GM23248 (cell line): Measurements from ENCODE around the gene PARD3B. TPM values are rescaled to one million over a fixed set of nuclear protein-coding genes. Genes with fewer than 3 reads are reported as not detected.

Experiments
- DNase-seq: peaks from one replicate; pipeline ENCODE4 v3.0.0-alpha.2; 2015
- H2AFZ ChIP-seq: fragments of 200-600 bp; sonication (generic); 2 replicates; pipeline ENCODE4 v1.6.1; 2016; ENCODE audit warnings: antibody characterized with exemption
- H3F3A ChIP-seq: fragments of 200-600 bp; sonication (generic); 2 replicates; pipeline ENCODE4 v1.6.1; 2016; ENCODE audit warnings: mild to moderate bottlenecking, antibody characterized with exemption, mixed run types; ENCODE audit not compliant: insufficient read depth
- H3K27ac ChIP-seq: fragments of 200-600 bp; sonication (generic); 2 replicates; pipeline ENCODE4 v1.5.1; 2016; ENCODE audit warnings: mild to moderate bottlenecking
- H3K27me3 ChIP-seq: fragments of 200-600 bp; sonication (generic); replicated peaks from 2 replicates; pipeline ENCODE4 v1.6.1; 2016; ENCODE audit warnings: mild to moderate bottlenecking; ENCODE audit not compliant: insufficient read depth
- H3K36me3 ChIP-seq: fragments of 200-600 bp; sonication (generic); 2 replicates; pipeline ENCODE4 v1.6.1; 2016; ENCODE audit warnings: low read depth, mild to moderate bottlenecking
- H3K4me1 ChIP-seq: fragments of 200-600 bp; sonication (generic); 2 replicates; pipeline ENCODE4 v1.6.1; 2016; ENCODE audit warnings: mild to moderate bottlenecking; ENCODE audit not compliant: insufficient read depth
- H3K4me2 ChIP-seq: fragments of 200-600 bp; sonication (generic); one replicate; pipeline ENCODE4 v1.6.1; 2016; ENCODE audit warnings: mild to moderate bottlenecking; ENCODE audit not compliant: unreplicated experiment
- H3K4me3 ChIP-seq: fragments of 200-600 bp; sonication (generic); 2 replicates; pipeline ENCODE4 v1.5.1; 2016; ENCODE audit warnings: mild to moderate bottlenecking
- H3K79me2 ChIP-seq: fragments of 200-600 bp; sonication (generic); 2 replicates; pipeline ENCODE4 v1.6.1; 2016; ENCODE audit warnings: mild to moderate bottlenecking; ENCODE audit not compliant: insufficient read depth
- H3K9ac ChIP-seq: fragments of 200-600 bp; sonication (generic); 2 replicates; pipeline ENCODE4 v1.6.1; 2016; ENCODE audit warnings: mild to moderate bottlenecking
- H3K9me2 ChIP-seq: fragments of 200-600 bp; sonication (generic); 2 replicates; pipeline ENCODE4 v1.6.1; 2016; ENCODE audit warnings: mixed run types, mild to moderate bottlenecking, moderate library complexity; ENCODE audit not compliant: insufficient read depth
- H3K9me3 ChIP-seq: fragments of 200-600 bp; sonication (generic); one replicate; pipeline ENCODE4 v1.6.1; 2017; ENCODE audit warnings: low read depth
- H4K20me1 ChIP-seq: fragments of 200-600 bp; sonication (generic); 2 replicates; pipeline ENCODE4 v1.6.0; 2016; ENCODE audit not compliant: insufficient read depth
- EZH2 ChIP-seq: fragments of 200-600 bp; sonication (generic); IDR thresholded peaks from 2 replicates; pipeline ENCODE4 v1.6.1; 2018; ENCODE audit warnings: antibody characterized with exemption, mild to moderate bottlenecking; ENCODE audit not compliant: insufficient read depth, poor library complexity, severe bottlenecking
- EZH2phosphoT487 ChIP-seq: fragments of 200-600 bp; sonication (generic); IDR thresholded peaks from 2 replicates; pipeline ENCODE4 v1.6.1; 2018; ENCODE audit warnings: antibody characterized with exemption, moderate library complexity, mild to moderate bottlenecking, low read depth; ENCODE audit not compliant: insufficient read depth
- WGBS, 2 experiments: methylation state at CpG; one replicate each; pipeline ENCODE4 v1.1.6; 2015 to 2017; ENCODE audit warnings: low lambda C conversion rate in 2 of 2, low coverage in 1 of 2; ENCODE audit errors: missing lambda C conversion rate in 2 of 2; 5-methylcytosine and 5-hydroxymethylcytosine counted together
- in situ Hi-C: fragments of 300-500 bp; cut with MboI; formaldehyde crosslinking; loops from 2 replicates; pipeline ENCODE4 v1.15.0; 2020
- polyA plus RNA-seq: library from polyadenylated mRNA; unstranded; fragments of >200 nt; fragmentation: Nextera tagmentation; extraction: Ambion mirVana; gene quantifications from 2 replicates; pipeline ENCODE4 v1.2.1, GENCODE V29; 2016
- total RNA-seq: library from RNA; depleted of rRNA; stranded (reverse); fragments of >200 nt; shearing (Covaris generic); gene quantifications from 2 replicates; pipeline ENCODE4 v1.2.3, GENCODE V29; 2014

Gene PARD3B
- total and polyA plus RNA-seq, 2 experiments from 2014 or later: 2.5 to 6.9 TPM

- 92 to 100% methylated on average over 2 of the region's 2 CpGs for WGBS, 2 experiments
- Histone ChIP-seq H3K4me3 (no peak overlapping the region), H3K27ac (no peak overlapping the region), H3K9me3 (no peaks in the 10 kb centered on the region), H3K27me3 (no peaks in the 10 kb centered on the region), H3K9me2 (no peaks in the 10 kb centered on the region), H3K36me3 (no peaks in the 10 kb centered on the region), H4K20me1 (no peaks in the 10 kb centered on the region), H3K79me2 (no peaks in the 10 kb centered on the region), H3K4me1 (no peaks in the 10 kb centered on the region), H3K9ac (no peak overlapping the region), H3K4me2 (no peak overlapping the region), H3F3A (no peaks in the 10 kb centered on the region), H2AFZ (no peak overlapping the region)
- DNase-seq: no peak
- in situ Hi-C loops: no loop called here
- TF ChIP-seq EZH2: no peak
- no peak for TF ChIP-seq EZH2phosphoT487
These were observed 727.9 kb downstream of the PARD3B start for GRCh38 chr2:205273148-205273547.

GRCh38 chr2:205273627-205274026, 728.4 kb downstream of the PARD3B start:
- no peak for DNase-seq
- 97 to 100% methylated on average over 3 of the region's 3 CpGs for WGBS, 2 experiments

GRCh38 chr2:205274801-205275200, 729.5 kb downstream of the PARD3B start:
- Histone ChIP-seq H3F3A (no peaks in the 10 kb centered on the region), H3K4me2 (no peak overlapping the region), H3K79me2 (no peaks in the 10 kb centered on the region), H3K36me3 (no peaks in the 10 kb centered on the region), H3K27me3 (no peaks in the 10 kb centered on the region), H3K9ac (no peak overlapping the region), H3K27ac (no peak overlapping the region), H3K9me3 (no peaks in the 10 kb centered on the region), H3K9me2 (no peaks in the 10 kb centered on the region), H3K4me1 (no peaks in the 10 kb centered on the region), H2AFZ (no peak overlapping the region), H4K20me1 (no peaks in the 10 kb centered on the region), H3K4me3 (no peak overlapping the region)
- 63 to 67% methylated on average over 3 of the region's 3 CpGs for WGBS, 2 experiments
- DNase-seq: no peak
- TF ChIP-seq EZH2phosphoT487: no peak
- TF ChIP-seq EZH2: no peak
- in situ Hi-C loops: no loop called here

More at GRCh38 chr2:205273627-205274026, 728.4 kb downstream of the PARD3B start:
- Histone ChIP-seq H3K9me2 (no peaks in the 10 kb centered on the region), H3K27ac (no peak overlapping the region), H3K36me3 (no peaks in the 10 kb centered on the region), H3K4me2 (no peak overlapping the region), H3K4me1 (no peaks in the 10 kb centered on the region), H3K79me2 (no peaks in the 10 kb centered on the region), H3F3A (no peaks in the 10 kb centered on the region), H3K4me3 (no peak overlapping the region), H3K27me3 (no peaks in the 10 kb centered on the region), H4K20me1 (no peaks in the 10 kb centered on the region), H3K9me3 (no peaks in the 10 kb centered on the region), H2AFZ (no peak overlapping the region), H3K9ac (no peak overlapping the region)
- TF ChIP-seq EZH2 (no peak), EZH2phosphoT487 (no peak)
- in situ Hi-C loops: no loop called here

- peak; percentile 14 for DNase-seq
- H3K9ac ChIP-seq: no peak overlapping the region
- H2AFZ ChIP-seq: peak overlapping the region; percentile 57
- H3K9me2 ChIP-seq: no peaks in the 10 kb centered on the region
- TF ChIP-seq EZH2phosphoT487 (no peak), EZH2 (no peak)
- no peaks in the 10 kb centered on the region for H3F3A ChIP-seq
- no peaks in the 10 kb centered on the region for H3K27me3 ChIP-seq
- no peak overlapping the region for H3K27ac ChIP-seq
- no peaks in the 10 kb centered on the region for H3K36me3 ChIP-seq
- in situ Hi-C loops: no loop called here
- 43 to 46% methylated on average over 11 of the region's 11 CpGs for WGBS, 2 experiments
- no peaks in the 10 kb centered on the region for H3K4me1 ChIP-seq
- no peak overlapping the region for H3K4me3 ChIP-seq
- no peaks in the 10 kb centered on the region for H3K9me3 ChIP-seq
- H3K4me2 ChIP-seq: no peak overlapping the region
- H3K79me2 ChIP-seq: no peaks in the 10 kb centered on the region
- no peaks in the 10 kb centered on the region for H4K20me1 ChIP-seq
These were observed 731.0 kb downstream of the PARD3B start for GRCh38 chr2:205276116-205276777.
